HUES6 (cell line): ENCODE measurements around the gene RREB1.

Experiments used
- H3K27ac ChIP-seq: 2 replicates; pipeline ENCODE4 v1.7.0; 2013; ENCODE audit warnings: low read depth, mild to moderate bottlenecking, low read length, inconsistent platforms
- H3K27me3 ChIP-seq: 2 replicates; pipeline ENCODE4 v1.6.1; 2013; ENCODE audit warnings: low read length; ENCODE audit not compliant: control insufficient read depth, insufficient read depth
- H3K36me3 ChIP-seq: 2 replicates; pipeline ENCODE4 v1.6.1; 2013; ENCODE audit warnings: low read length; ENCODE audit not compliant: control insufficient read depth, insufficient read depth
- H3K4me1 ChIP-seq: 2 replicates; pipeline ENCODE4 v1.6.1; 2013; ENCODE audit warnings: low read length; ENCODE audit not compliant: control insufficient read depth, insufficient read depth
- H3K4me3 ChIP-seq: 2 replicates; pipeline ENCODE4 v1.5.1; 2013; ENCODE audit warnings: low read depth, low read length
- H3K9ac ChIP-seq: one replicate; pipeline ENCODE4 v1.6.1; 2013; ENCODE audit warnings: mild to moderate bottlenecking, low read length
- H3K9me3 ChIP-seq: 2 replicates; pipeline ENCODE4 v1.6.1; 2013; ENCODE audit warnings: low read depth, low read length; ENCODE audit not compliant: control insufficient read depth, insufficient read depth

The RREB1 gene

GRCh38 chr6:7290079-7290478 is 182.3 kb downstream of the RREB1 start:
- Histone ChIP-seq H3K36me3 (peaks cover 95% of the 10 kb centered on the region), H3K4me1 (no peaks in the 10 kb centered on the region), H3K27me3 (no peaks in the 10 kb centered on the region), H3K4me3 (no peak overlapping the region), H3K9ac (no peak overlapping the region), H3K9me3 (no peaks in the 10 kb centered on the region), H3K27ac (no peak overlapping the region)

DNA sequence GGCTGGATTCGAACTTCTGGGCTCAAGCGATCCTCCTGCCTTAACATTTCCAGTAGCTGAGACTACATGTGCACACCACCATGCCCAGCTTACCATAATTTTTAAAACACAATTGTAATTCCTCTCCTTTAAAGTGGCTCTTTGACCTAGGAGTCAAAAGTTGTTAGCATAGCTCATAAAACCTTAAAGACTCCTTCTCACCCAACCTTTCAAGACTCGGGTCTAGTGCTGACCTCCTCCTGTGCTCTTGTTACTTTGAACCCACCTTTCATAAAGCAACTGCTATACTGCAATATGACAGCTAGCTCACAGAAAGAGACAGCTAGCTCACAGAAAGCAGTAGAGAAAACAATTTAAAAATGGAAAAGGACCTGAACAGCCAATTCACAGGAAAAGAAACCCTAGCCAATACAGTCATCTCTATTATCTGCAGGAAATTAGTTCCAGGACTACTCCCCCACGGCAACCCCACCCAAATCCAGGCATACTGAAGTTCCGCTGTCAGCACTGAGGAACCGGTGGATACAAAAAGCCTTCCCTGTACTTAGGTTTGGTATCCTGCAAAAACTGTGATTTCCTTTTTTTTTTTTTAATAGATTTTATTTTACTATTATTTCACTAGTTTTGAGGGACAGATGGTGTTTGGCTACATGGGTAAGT is 185.0 kb downstream of the RREB1 start:
- Histone ChIP-seq H3K4me1 (no peaks in the 10 kb centered on the region), H3K36me3 (peaks cover 97% of the 10 kb centered on the region), H3K9ac (no peak overlapping the region), H3K27me3 (no peaks in the 10 kb centered on the region), H3K4me3 (no peak overlapping the region), H3K27ac (no peak overlapping the region), H3K9me3 (no peaks in the 10 kb centered on the region)

DNA sequence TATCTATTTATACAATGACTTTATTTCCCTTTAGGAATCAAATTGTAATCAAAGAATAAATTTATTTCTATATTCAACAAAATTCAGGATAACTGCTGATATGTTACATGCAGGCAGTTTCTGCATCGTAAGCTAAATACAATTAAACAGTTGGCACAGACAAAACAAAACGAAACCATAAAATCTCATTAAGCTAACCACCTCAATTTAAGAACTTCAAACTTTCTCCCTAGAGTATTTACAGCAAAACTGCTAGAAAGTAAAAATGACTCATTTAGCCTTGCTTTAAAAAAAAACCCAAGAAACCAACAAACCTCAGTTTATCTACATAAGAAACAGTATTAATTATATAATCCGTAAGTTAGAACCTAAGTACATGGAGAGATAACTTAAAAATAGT is 188.2 kb downstream of the RREB1 start:
- Histone ChIP-seq H3K4me1 (no peaks in the 10 kb centered on the region), H3K4me3 (no peak overlapping the region), H3K27ac (no peak overlapping the region), H3K9me3 (no peaks in the 10 kb centered on the region), H3K9ac (no peak overlapping the region), H3K36me3 (peaks cover 96% of the 10 kb centered on the region), H3K27me3 (no peaks in the 10 kb centered on the region)

DNA sequence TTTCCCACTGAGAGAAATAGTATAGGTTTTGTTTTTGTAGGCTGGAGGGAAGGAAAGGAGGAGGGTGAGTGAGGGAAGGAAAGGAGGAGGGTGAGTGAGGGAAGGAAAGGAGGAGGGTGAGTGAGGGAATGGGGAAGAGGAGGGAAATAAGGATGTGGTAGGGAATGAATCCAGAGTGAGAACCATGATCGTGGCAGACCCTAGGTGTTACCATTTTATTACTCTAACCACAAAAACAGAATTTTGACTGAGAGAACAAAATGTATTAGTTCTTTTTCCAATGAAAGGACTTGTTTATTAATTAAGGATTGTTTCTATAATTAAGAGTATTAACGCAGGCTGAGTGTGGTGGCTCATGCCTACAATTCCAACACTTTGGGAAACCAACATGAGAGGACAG is 188.8 kb downstream of the RREB1 start:
- Histone ChIP-seq H3K27me3 (no peaks in the 10 kb centered on the region), H3K36me3 (peaks cover 96% of the 10 kb centered on the region)

DNA sequence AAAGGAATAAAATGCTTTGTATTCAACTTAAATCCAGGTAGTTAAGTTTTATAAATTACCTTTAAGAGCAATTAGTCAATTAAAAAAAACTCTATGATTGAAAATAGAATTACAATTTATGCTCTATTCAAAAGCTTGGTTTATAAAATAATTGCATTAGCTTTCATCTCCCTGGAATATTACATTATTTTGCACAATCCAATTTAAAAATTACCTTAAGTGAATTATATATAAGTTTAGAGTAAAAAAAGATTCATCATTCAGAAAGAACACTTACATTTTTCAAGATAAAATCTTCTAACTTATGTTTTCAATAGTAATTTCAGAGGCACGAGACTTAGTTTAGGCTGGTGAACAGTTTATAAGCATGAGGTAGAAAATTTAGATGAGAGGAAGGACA is 190.4 kb downstream of the RREB1 start:
- H3K9ac ChIP-seq = no peak overlapping the region
- H3K27ac ChIP-seq = no peak overlapping the region
- no peaks in the 10 kb centered on the region for H3K9me3 ChIP-seq
- no peaks in the 10 kb centered on the region for H3K4me1 ChIP-seq
- no peaks in the 10 kb centered on the region for H3K27me3 ChIP-seq
- H3K36me3 ChIP-seq = peaks cover 95% of the 10 kb centered on the region
- H3K4me3 ChIP-seq = no peak overlapping the region

More for the DNA sequence above, 188.8 kb downstream of the RREB1 start:
- Histone ChIP-seq H3K4me3 (no peak overlapping the region), H3K27ac (no peak overlapping the region), H3K9ac (no peak overlapping the region), H3K4me1 (no peaks in the 10 kb centered on the region), H3K9me3 (no peaks in the 10 kb centered on the region)

DNA sequence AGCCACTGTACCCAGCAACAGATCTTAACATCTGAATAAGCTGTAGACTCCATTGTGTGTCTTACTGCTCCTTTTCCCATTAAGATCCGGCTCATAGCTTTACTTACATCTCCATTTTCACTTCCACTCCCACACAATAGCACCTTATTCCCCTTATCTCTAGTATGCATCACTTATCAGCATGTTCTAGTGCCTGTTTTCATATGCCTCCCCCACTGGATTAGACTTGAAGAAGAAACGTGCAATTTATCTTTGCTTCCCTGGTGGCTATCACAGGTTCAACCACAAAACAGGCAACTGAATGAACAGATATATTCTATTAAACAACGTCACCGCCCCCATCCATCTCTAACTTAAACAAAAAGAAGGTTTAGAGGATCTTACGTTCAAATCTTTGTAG is 193.2 kb downstream of the RREB1 start:
- H3K9ac ChIP-seq = no peak overlapping the region
- H3K9me3 ChIP-seq = no peaks in the 10 kb centered on the region
- H3K36me3 ChIP-seq = peaks cover 98% of the 10 kb centered on the region
- H3K4me1 ChIP-seq = no peaks in the 10 kb centered on the region
- no peak overlapping the region for H3K4me3 ChIP-seq
- no peak overlapping the region for H3K27ac ChIP-seq
- no peaks in the 10 kb centered on the region for H3K27me3 ChIP-seq
